ENCODE measurements around the gene CTRB2.

The CTRB2 gene

DNA sequence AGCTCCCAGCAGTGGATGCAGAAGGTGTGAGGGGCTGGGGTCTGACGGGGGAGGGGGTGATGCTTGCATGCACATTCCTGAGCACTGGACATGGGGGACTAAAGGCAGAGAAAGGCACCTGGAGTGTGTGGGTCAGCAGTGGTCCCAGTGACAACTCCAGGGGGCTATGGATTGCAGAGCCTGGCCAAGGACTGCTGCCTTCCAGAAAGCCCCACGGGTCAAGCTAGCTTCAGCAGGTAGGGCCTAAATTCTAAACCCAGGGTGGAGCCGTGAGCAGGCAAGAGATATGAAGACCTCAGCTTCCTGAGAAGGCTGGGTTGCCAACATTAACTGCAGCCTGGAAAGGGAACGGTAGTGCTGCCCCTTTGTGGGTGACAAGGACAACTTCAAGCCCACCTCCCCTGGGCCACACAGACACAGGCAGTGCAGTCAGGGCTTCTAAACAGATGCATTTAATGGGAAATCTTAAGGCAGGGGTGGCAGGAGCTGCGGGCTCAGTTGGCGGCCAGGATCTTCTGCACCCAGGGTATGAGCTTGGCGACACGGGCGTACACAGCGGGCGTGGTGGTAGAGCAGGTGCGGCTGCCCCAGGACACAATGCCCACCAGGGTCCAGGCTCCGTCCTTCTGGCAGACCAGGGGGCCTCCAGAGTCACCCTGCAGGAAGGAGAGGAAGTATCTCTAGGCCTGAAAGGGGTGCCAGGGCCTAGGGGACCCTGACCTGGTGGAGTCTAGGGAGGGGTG lies 3.1 kb downstream of the CTRB2 start:
- DNase-seq = peak; percentile 61

- DNase-seq = peak; percentile 50
Observed at GRCh38 chr16:75203096-75203495, 3.9 kb downstream of the CTRB2 start.

DNA sequence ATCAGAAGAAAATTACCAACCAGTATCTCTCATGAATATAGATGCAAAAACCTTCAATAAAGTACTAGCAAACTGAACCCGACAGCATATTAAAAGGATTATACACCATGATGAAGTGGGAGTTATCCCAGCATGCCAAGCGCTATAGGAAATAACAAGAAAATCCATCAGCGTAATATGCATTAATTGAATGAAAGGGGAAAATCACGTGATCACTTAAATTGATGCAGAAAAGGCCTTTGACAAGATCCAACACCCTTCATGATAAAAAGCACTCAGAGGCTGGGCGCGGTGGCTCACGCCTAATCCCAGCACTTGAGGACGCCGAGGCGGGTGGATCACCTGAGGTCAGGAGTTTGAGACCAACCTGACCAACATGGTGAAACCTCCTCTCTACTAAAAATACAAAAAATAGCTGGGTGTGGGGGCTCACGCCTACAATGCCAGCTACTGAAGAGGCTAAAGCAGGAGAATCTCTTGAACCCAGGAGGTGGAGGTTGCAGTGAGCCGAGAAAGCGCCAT lies 4.8 kb downstream of the CTRB2 start:
- DNase-seq = peak; percentile 17

DNA sequence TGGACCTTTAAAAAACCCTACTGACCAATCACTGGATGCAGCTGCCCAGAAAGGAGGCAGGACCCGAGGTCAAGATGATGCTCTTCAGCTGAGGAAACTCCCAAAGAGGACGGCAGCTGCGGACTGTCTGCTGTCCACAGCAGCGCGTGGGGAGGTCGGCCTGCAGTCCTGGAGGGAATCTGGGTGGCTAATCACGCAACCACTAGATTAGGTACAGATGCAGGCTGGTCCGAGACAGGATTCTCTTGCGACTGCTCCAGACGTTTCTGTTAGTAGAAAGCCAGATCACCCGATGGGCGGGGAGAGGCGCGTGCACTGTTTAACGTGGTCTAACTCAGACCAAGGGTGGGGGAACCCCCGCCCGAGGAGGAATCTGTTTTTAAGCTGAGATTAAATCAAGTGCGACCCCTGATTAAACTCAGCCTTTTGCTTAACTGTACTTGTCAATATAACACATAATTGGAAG lies 8.8 kb downstream of the CTRB2 start:
- DNase-seq = no peak

- DNase-seq = peak; percentile 38
Observed at GRCh38 chr16:75197522-75198134, 9.3 kb downstream of the CTRB2 start.

DNA sequence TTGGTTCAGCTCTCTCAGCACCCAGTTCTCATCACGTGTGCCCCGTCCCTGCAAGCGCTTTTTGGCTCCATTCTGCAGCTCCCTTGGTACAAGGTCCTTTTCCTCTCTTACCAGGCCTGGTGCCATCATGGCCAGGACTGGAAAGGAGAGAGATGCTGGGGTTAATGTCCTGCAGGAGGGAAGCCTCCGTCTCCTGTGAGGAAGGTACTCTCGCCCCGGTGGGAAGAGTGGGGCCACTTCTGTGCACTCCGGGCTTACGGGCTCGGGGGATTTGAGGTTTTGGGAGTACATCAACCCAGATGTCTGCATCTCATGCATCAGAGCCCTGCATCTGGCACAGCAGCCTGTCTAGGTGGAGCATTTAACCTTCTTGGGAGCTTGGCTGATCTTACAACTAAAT lies 10.1 kb downstream of the CTRB2 start:
- DNase-seq = peak; percentile 28

GRCh38 chr16:75195811-75196790 lies 10.9 kb downstream of the CTRB2 start:
- DNase-seq = peak; percentile 43

DNA sequence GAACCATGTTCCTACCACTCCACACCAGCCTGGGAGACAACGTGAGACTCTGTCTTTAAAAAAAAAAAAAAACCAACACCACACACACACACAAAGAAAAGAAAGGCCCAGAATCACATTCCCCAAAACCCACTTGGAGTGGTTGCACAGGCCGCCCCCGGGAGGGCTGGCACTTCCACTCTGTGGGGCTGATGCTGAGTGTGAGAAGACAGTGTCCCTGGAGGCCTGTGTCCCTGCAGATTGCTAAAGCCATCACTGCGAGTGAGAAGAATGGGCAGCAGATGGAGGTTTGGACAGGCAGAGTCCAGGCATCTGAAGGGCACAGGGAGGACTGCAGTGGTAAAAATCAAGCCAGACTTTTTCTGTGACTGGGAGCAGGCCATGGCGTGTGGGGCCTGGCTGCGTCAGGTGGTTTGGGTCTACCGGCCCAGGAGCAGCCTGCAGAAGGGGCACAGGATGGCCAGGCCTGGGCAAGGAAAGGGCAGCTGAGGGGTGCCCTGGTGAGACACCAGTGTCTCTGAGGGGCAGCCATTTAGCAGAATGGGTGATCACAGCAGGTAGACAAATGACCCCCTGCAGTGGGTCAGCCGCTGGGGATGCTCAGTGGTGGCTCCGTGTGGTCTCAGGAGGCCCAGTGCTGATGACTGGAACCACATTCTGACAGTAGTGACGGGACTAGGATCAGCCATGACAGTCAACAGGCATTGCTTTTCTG lies 13.1 kb downstream of the CTRB2 start:
- peak; percentile 48 for DNase-seq

DNA sequence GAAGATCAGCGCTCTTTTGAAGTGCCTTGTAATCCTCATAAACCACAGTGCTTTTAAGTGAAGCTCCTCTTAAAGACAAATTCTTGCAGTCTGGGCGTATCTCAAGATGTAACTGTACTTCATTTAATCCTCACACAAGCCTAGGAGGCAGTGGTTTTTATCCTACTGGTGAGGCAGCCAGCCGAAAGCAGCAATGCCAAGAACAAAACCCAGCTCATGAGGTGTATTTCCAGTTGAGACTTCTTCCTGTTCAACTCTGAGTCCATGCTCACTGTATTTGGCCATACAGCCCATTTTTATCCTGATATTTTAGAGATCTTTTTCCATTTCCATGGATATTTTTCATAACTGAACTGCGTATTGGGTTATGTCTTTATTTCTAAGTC lies 13.7 kb downstream of the CTRB2 start:
- no peak for DNase-seq

DNA sequence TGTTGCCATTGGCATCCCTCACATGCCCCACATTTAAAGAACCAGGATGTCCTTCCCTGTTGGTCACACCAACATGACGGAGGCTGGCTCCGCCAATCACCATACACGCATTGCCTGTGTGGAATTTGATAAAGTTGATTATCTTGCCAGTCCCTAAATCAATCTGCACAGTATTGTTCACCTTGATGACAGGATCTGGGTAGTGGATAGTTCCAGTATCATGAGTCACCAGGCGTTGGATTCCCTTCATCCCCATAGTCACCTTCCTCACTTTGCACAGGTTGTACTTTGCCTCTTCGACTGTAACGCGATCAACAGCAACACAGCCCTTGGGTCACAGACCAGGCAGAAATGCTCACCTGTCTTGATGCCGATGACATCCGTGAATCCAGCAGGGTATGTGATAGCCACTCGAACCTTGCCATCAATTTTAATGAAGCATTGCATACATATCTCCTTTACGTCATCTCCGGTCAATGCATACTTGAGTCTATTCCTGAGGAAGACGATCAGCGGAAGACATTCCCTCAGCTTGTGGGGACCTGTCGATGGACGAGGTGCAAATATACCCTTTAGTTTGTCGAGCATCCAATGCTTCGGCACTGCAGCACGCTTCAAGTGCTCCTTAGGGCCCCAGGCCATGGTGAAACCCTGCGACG lies 14.2 kb downstream of the CTRB2 start:
- peak; percentile 37 for DNase-seq

DNA sequence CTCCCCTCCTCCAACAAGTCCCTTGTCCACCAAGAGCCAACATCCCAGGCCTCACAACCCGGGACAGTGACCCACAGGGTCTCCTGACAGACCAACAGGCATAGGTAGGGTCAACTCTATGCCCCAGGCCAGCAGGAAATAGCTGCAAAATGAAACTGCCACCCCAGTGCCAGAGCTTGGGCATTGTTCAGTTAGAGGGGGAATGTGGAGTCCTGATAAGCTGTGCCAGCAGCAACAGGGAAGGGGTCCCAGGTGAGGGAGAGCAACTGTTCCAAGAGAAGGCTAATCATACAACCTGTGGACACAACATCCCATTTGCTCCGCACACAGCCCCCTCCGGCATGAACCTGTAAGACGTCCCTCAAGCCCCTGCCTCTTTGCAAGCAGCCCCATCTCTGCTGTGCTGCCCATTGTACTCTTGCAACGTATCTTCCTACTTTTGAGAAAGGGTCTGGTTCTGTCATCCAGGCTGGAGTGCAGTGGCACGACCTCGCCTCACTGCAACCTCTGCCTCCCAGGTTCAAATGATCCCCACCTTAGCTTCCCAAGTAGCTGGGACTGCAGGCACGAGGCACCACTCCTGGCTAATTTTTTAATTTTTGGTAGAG lies 17.2 kb downstream of the CTRB2 start:
- no peak for DNase-seq

DNA sequence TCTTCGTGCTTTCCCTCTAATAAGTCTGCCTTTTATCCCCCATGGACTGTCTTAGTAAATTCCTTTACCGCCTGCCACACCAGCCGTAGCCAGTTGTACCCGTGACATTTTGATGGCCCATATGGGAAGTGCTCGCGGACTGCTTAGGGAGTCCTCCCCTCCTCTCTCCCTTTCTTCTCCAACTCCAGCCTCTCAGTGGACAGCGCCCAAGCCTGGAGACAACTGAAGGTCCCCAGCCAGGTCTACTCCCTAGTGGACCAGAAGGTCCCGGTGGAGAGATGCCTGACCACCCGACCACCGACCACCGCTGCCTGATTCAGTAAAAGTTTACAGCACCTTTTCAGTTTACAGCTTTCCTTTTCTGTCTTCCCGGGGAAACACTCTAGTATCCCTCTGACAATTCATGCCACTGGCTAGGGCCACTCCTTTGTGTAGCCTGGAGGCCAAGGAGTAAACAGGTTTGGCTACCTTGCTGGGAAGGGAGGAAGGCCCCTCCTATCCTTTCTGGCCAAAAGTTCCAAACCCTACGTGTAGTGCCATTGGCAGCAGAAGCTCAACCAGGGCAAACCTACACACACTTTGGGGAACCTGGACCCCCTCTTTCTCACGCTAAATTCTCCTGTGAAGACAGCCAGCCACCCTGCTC lies 18.0 kb downstream of the CTRB2 start:
- peak; percentile 42 for DNase-seq

DNA sequence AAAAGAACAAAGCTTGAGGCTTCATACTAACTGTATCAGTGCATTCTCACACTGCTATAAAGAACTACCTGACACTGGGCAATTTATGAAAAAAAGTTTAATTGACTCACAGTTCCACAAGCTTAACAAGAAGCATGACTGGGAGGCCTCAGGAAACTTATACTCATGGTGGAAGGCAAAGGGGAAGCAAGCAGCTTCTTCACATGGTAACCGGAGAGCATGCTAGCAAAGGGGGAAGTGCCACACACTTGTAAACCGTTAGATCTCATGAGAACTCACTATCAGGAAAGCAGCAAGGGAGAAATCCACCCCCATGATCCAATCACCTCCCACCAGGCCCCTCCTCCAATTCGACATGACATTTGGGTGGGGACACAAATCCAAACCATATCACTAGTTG lies 25.3 kb downstream of the CTRB2 start:
- no peak for DNase-seq

GRCh38 chr16:75179208-75179607 lies 27.8 kb downstream of the CTRB2 start:
- DNase-seq = no peak

- DNase-seq = no peak
Observed at GRCh38 chr16:75176926-75177325, 30.0 kb downstream of the CTRB2 start.

GRCh38 chr16:75175074-75175473 lies 31.9 kb downstream of the CTRB2 start:
- no peak for DNase-seq

- no peak for DNase-seq
Observed at GRCh38 chr16:75172578-75172977, 34.4 kb downstream of the CTRB2 start.

- DNase-seq = no peak
Observed at GRCh38 chr16:75169899-75170405, 37.0 kb downstream of the CTRB2 start.

GRCh38 chr16:75160386-75160785 lies 46.6 kb downstream of the CTRB2 start:
- DNase-seq = no peak

Measured in activated effector memory CD4-positive, alpha-beta T cell treated with anti-CD3 and anti-CD28 coated beads, Interleukin-2, amount 50 U/mL, for 16 hours (primary cell).